ENCODE data around the gene PRSS16.

DNA sequence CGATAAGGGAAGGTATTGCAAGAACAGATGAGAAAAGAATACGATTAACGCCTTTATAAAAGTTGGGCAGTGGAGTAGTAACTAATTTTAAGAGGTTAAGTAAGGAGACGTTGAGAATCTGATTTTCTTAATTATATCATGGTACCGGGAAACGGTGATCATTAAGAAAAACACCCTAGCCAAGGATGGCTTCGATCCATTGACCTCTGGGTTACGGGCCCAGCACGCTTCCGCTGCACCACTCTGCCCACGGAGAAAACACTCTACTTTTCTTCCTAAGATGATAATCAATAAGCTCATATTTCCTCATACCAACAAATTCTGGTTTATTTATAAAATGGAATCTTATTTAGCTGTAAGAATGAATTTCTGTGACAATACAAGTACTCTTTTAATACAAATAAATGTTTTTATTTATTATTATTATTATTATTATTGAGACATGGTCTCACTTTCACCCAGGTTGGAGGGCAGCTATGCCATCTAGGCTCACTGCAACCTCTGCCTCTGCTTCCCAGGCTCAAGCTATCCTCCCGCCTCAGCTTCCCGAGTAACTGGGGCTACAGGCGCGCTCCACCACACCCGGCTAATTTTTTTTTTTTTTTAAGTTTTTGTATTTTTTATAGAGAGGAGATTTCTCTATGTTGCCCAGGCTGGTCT lies 56.2 kb downstream of the PRSS16 start:
- TF ChIP-seq POLR2AphosphoS5 (IDR thresholded peaks at IDR 0.05; ENCODE audit: control insufficient read depth, insufficient read depth, low read depth, low read length) (no peak), ZNF695 (CRISPR knock-in tag; IDR thresholded peaks at IDR 0.05) (no peak), FOS (IDR thresholded peaks at IDR 0.05; ENCODE audit: extremely low read depth, insufficient read length) (no peak), ZNF232 (CRISPR knock-in tag; IDR thresholded peaks at IDR 0.05) (no peak)

Measured in K562 (cell line).